H1 (cell line): ENCODE data around the gene PRR27.

Experiments
- BRCA1 ChIP-seq: IDR thresholded peaks from 2 replicates; pipeline ENCODE4 v1.6.1; 2012; ENCODE audit warnings: low read depth, low read length, improper control_type of control experiment
- CHD2 ChIP-seq: IDR thresholded peaks from 2 replicates; pipeline ENCODE4 v1.6.1; 2012; ENCODE audit warnings: low read length, improper control_type of control experiment
- CTCF ChIP-seq, 3 experiments: IDR thresholded peaks; 1 replicate in 2 of 3; 2 replicates in 1 of 3; pipeline versions ENCODE4 v1.5.1 to v1.6.1; 2011; ENCODE audit warnings: low read length in 3 of 3, mild to moderate bottlenecking in 3 of 3, inconsistent platforms in 2 of 3, low read depth in 1 of 3, moderate library complexity in 1 of 3; ENCODE audit not compliant: insufficient read depth in 1 of 3; ENCODE audit errors: control extremely low read depth in 1 of 3
- E2F6 ChIP-seq: IDR thresholded peaks from 2 replicates; pipeline ENCODE4 v1.6.1; 2012; ENCODE audit warnings: inconsistent platforms
- EGR1 ChIP-seq: IDR thresholded peaks from 2 replicates; pipeline ENCODE4 v1.6.1; 2011; ENCODE audit warnings: low read depth, low read length, borderline replicate concordance
- NRF1 ChIP-seq: IDR thresholded peaks from 2 replicates; pipeline ENCODE4 v1.6.1; 2011; ENCODE audit warnings: mild to moderate bottlenecking, low read depth, low read length, improper control_type of control experiment
- TEAD4 ChIP-seq: IDR thresholded peaks from 2 replicates; pipeline ENCODE4 v1.6.1; 2012; ENCODE audit warnings: low read depth, low read length, inconsistent platforms, mixed read lengths

- TF ChIP-seq NRF1 (no peak), CTCF (IDR thresholded peaks at IDR 0.05; ENCODE audit: control extremely low read depth in 1 of 3, insufficient read depth in 1 of 3, low read depth in 1 of 3, low read length in 3 of 3) (no peak), BRCA1 (no peak), E2F6 (no peak), CHD2 (no peak), EGR1 (no peak), TEAD4 (no peak)
These were observed 24.1 kb downstream of the PRR27 start for GRCh38 chr4:70178075-70178660.
